ENCODE data around the gene PHRF1. TPM values are rescaled to one million over a fixed set of nuclear protein-coding genes. Genes with fewer than 3 reads are reported as not detected.

The PHRF1 gene
- total RNA-seq, 1 donor from 2014 or later, result 28.0 TPM

DNA sequence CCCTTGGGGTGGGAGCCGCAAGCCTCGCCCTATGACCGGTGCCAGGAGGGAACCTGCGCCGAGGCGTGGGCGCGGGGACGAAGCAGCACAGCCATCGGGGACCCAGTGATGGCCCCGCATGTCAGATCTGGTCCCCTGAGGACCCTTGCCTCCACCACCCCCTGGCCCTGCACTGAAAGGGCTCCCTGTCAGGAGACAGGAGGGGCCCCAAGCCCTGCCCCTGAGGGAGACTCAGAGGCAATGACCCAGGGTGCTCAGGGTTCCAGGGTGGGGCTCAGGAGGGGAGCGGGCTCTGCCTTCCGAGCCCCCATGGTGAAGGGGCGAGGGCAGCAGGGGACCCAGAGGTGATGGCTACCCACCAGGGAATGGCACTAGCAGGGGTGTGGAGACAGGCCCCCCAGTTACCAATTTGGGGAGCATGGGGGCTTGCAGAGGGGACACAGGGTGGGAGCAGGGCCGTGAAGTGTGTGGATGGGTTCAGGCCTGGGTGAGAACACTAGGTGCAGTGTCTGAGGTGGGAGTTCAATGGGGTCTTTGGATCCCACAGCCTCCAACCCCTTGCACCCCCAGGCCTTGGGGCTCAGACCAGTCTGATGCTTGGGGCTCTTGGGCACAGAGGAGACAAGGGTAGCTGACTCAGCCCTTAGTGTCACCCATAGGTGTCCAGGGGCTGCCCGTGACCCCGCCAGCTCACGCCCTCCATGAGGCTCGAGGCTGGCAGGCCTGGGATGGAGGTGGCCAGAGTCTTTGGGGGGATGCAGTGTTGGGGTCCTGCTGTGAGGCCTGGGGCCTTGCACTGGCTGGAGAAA, 38.4 kb upstream of the PHRF1 start:
- no peak for DNase-seq (ENCODE audit: low read depth, low spot score)

DNA sequence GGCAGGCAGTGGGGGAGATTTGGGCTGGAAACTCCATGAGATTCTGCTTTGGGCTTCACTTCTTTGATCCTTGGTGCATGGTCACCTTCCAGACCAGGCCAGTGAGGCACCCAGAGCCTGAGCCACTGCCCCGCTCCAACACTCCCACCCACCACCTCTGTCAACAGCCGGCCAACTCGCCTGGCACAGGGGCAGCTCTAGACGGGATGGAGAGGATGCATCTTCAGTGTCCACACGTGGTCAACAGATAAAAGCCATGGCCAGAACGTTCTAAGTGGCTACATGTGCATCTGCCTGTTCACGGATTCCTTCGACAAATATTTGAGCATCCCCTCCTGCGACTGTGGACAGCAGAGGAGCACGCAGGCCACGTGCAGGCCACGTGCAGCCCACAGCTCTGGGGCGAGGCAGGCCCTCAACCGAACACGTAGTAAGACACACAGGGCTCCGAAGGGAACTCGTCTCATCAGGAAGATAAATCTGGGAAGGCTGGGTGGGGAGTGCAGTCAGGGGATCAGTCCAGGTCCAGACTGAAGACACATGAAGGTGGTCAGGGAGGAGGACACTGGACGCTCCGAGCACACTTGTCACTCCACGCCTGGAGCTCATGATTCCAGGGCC, 37.7 kb upstream of the PHRF1 start:
- no peak for DNase-seq (ENCODE audit: low read depth, low spot score)

DNA sequence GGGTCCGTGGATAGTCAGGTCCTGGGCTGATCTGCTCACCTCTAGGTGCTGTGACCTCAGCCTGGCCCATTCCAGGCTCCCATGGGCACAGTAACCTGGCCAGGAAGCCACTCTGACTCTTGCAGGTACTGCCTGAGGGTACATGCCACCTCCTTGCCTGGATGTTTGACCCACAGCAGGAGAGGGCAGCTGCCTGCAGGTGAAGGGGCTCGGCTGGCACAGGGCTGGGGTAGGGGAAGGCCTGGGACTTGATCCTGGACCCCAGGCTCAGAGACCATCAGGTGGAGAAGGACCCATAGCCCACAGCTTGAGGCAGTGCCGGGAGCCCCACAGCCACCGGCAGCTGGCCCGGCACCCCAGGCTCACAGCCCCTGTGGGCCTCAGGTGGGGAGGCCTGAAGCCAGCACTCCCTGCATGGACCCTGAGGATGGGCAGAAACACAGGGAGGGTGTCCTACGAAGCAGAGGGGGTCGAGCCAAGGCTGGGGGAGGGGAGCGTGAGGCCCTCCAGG, 36.2 kb upstream of the PHRF1 start:
- DNase-seq (ENCODE audit: low read depth, low spot score), result no peak

DNA sequence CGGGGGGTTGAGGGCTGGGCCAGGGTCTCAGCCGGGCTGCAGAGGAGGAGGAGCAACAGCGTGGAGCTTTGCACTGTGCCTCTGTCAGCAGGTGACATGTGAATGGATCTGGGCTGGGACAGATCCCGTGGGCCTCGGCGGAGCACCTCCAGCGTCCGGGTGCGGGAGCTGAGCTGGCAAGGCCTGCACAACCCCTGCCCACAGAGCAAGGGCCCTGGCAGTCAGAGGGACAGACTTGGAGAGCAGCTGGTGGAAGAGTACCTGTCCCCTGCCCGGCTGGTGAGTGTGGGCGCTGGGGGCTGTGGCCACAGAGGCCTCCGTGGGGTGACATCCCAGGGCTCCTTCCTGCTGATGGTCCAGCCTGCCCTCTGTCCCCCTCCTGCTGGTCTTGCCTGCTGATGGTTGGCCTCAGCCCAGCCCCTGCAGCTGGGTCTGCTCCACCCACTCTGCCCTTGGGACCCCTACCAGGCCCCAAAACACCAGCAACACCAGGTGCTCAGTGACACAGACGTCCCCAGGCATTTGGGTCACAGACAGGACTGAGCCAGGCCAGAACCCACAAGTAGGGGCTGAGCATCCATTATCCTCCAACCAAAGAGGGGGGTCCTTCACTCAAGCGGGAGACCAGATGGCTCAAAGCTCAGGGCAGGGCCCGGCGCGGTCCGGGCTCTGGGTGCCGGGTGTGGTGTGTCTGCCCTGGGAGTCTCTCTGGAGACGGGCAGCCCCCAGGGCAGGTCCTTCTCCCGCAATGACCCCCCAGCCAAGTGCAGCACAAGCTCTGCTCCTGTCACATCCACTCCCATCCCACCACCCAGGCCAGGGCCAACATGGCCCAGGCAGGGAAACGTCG, 35.5 kb upstream of the PHRF1 start:
- no peak for DNase-seq (ENCODE audit: low read depth, low spot score)

DNA sequence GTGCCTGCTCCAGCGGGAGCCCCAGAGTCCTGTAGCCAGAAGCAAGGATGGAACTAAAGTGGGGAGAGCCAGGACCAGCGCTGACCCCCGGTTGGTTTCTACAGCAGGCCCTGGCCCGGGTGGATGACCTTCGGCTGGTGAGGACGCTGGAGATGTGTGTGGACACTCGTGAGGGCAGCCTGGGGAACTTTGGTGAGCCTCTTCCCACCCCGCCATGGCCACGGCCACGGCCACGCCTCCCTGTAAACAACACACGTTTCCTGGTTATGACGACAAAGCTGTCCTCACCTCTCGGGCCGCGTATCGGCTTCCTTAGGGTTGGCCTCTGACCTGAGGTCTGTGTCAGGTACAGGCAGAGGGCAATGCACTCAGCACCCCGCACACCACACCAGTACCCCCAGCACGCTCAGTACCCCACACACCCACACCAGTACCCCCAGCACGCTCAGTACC, 34.8 kb upstream of the PHRF1 start:
- DNase-seq (ENCODE audit: low read depth, low spot score), result no peak

DNA sequence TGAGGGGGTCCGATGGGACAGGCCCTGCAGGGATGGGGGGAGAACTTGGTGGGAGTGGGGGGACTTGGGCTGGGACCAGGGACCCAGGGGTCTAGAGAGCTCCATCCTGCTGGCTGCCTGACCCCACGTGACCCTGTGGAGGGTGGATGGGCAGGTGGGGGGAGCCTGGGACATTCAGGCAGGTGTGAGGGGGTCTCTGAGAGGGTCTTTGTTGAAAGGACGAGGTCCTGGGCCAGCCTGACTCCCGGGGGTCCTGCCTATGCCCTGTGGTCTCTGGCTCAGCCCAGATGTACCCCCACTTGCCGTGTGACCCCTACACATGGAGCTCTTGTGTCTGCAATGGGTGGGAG, 31.5 kb upstream of the PHRF1 start:
- no peak for DNase-seq (ENCODE audit: low read depth, low spot score)

DNA sequence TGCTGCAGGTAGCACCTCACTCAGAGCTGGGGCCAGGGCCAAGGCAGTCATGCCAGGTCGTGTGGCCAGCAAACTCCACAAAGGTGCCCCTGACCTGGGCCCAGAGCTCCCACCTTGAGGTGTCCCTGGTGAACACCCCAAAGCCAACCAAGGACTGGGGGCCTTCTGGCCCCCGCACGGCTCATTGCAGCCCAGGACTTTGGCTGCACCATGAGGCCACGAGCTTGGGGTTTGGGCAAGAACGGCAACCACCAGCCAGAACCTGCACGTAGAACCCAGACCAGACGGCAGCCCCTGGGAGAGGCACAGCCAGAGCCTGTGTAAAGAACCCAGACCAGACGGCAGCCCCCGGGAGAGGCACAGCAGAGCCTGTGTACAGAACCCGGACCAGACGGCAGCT, 31.1 kb upstream of the PHRF1 start:
- DNase-seq (ENCODE audit: low read depth, low spot score), result no peak

DNA sequence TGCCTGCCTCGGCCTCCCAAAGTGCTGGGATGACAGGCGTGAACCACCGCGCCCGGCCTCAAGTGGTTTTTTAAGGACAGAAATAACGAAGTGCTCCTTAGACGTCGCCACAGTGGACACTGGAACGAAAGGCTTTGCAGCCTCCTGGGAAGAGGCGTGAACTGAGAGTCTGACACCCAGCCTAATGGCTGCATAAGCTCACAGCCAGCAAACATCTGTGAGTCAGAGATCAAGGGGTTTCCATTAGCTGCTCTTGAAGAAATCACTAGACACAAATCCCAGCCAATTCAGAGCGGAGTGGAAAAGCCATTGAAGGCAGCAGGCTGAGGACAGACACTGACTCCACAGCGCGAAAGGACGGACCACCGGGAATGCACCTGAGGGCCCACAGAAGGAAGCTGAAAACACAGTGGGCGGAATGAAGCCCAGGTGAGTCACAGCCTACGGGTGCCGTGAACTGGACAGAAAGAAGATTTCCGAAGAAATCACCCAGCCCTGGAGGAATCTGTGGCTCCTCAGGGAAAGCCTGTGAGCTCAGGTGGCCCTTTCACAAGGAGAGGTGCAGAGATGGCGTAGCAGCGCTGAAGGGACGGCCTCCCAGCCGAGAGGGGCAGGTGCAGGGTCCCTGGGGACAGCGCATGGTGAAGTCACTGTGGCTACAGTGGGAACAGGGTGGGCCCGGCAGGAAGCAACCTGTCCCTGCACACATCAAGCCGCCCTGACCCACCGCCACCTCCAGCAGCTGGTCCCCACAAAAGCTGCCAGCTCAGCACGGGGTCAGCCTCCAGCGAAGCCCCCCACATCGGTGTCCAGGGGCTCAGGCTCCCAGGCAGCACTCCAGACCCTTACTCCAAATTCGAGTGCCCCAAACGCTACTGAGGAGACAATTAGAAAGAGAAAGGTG, 27.3 kb upstream of the PHRF1 start:
- no peak for DNase-seq (ENCODE audit: low read depth, low spot score)

DNA sequence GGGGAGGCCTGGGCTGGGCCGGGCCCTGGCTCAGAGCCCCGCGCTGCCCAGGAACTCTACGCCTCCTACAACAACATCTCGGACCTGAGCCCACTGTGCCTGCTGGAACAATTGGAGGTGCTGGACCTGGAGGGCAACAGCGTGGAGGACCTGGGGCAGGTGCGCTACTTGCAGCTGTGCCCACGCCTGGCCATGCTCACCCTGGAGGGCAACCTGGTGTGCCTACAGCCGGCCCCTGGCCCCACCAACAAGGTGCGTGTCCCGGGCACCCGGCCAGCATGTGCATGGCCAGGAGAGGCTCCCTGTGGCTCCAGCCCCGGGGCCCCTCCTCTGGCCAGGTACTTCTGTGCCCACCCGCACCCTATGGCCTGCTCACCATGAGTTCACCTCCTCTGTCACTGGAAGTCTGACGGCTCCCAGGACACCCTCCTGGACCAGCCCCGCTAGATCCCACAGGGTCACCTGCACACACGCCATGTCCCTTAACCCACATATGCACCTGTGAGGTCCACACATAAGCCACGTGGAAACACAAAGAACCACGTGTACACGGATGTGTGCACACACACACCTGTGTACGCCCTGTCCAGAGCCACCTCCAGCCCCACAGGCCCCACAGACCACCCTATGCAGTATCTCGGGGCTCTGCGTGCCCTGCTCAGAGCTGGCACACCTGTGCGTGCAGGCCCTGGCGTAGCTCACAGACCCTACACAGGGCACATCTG, 26.1 kb upstream of the PHRF1 start:
- no peak for DNase-seq (ENCODE audit: low read depth, low spot score)

DNA sequence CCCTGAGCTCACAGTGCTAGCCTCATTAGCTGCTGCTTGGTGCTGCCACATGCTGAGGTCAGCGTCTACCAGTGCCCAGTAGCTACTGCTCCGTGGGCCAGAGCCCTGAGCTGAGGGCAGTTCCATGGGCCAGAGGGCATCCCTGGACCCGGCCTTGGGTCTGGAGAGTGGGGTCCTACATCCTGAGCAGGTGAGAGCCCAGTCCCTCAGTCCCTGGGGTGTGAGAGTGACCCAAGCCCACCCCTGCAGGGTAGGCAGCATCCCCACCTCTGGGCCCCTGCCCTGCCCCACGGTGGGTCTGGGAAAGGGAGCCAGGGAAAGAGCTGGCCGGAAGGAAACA, 25.6 kb upstream of the PHRF1 start:
- no peak for DNase-seq (ENCODE audit: low read depth, low spot score)

DNA sequence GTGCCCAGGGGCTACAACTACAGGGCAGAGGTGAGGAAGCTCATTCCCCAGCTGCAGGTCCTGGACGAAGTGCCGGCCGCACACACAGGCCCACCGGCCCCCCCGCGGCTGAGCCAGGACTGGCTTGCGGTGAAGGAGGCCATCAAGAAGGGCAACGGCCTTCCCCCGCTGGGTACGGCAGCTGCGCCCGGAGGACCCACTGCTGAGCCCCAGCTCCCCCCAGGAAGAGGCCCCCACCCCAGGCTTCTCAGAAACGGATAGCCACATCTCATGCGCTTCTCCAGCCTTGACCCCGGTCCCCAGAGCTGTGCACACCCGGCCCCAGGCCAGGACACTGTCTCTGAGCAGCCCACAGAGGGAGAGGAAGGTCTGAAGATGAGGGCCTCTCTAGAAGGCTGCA, 25.1 kb upstream of the PHRF1 start:
- DNase-seq (ENCODE audit: low read depth, low spot score), result no peak

DNA sequence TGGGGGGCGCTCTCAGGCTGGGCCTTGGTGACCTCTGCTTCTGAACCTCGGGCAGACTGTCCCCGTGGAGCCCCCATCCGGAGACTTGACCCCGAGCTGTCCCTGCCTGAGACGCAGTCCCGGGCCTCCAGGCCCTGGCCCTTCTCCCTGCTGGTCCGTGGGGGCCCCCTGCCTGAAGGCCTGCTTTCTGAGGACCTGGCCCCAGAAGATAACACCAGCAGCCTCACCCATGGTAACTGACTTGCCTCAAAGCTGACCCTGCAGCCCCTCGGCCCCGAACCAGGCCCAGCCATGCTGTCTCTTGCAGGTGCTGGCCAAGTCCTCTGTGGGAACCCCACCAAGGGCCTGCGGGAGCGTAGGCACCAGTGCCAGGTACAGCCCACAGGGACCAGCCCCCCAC, 24.7 kb upstream of the PHRF1 start:
- no peak for DNase-seq (ENCODE audit: low read depth, low spot score)

DNA sequence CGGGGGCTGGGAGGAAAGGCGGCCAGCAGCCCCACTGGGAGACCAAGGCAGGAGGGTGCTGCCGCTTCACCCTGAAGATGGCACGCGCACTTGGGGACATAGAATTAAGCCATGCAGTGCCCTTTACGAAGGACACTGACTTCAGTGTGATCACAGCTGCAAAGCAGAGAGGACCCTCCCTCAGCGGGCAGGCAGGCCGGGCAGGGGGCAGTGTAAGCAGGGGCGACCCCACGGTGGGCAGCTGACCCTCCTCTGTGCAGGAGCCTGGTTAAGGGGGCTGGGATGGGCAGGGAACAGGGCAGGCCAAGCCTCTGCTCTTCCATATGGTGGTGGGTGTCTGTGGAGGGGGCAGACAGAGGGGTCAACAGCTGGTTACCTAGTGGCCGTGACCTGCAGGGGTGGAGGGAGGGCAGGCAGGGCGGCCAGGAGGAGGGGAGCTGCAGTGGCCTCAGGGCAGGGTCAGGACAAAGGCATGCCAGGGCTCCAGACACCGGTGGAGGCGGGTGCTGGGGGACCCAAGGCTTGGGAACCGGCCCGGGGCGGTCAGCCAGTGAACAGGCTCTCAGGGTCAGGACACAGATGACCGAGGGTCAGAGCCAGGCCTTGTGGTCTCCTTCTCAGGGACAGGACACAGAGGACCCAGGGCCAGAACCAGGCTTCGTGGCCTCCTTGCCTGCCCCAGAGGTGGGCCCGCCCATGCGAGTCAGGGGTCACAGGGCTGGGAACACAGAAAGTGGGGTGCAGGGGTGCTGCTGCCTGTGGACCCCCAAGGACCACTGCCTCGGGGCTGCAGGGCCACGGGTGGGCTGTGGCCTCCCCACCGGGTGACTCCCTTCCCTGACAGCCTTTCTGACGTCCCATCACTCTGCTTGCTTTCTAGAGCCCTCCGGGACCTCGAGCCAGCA, 22.9 kb upstream of the PHRF1 start:
- no peak for DNase-seq (ENCODE audit: low read depth, low spot score)

DNA sequence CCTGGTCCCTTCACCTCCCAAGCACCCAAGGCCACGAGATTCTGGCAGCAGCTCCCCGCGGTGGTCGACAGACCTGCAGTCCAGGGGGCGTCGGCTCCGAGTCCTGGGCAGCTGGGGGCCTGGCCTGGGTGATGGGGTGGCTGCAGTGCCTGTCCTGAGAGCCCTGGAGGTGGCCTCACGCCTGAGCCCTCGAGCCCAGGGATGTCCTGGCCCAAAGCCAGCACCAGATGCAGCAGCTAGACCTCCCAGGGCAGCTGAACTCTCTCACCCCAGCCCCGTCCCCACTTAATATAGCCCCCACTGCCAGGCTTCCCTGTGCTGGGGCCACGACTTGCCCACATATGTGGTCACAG, 22.3 kb upstream of the PHRF1 start:
- DNase-seq (ENCODE audit: low read depth, low spot score), result no peak

DNA sequence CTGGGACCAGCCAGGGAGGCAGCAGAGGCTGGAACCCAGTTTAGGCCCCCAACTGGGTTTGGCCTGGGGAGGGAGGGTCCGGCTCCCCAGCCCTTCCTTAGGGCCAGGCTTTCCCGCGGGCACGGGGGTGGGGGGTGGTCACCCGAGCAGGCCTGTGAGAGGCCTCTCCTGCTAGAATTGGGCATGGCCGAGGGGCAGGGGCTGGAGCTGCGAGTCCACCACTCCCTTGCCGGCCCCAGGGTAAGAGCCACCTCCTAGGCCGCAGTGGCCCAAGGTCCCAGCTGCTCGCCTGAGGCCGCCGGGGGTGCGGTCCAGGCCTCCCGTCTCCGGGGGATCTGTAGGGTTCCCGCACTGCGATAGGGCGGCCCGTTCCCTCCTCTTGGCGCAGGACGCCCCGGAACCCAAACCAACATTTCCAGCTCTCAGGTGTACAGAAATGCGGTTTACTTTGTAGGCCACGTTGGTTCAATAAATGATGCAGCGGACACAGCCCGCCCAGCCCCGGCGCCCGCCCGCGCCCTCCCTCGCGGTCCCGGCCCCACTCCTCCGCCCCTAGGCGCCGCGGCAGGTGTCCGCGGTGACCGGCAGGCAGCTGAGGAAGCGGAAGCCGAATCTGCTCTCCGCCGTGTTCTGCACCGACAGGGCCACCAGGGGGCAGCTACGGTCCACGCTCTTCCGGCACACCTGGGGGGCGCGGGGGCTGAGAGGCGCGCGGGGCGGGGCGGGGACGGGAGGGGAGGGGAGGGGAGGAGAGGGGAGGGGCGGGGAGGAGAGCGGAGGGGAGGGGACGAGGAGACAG, 21.6 kb upstream of the PHRF1 start:
- no peak for DNase-seq (ENCODE audit: low read depth, low spot score)

DNA sequence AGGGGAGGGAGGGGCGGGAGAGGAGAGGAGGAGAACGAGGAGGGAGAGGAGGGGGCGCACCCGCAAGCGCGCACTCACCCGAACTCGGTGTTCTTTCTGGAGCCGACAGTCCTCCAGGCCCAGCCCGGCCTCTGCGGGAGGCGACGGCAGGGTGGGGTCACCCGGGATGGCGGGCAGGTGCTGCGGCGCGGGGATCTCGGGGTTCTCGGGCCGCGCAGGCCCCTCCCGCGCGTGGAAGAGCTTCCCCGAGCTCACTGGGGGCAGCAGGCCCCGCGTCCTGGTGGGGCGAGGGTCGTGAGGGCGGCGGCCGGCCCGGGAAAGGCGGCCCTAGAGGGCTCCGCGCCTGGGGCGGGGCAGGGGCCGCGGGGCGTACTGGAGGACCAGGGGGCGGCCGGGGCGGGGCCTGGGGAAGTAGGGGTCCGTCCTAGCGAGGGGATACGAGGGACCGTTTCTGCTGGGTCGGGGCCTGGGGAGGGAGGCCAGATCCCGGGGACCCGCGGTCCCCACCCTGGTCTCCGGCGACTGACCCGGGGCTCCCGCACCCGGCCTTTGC, 21.0 kb upstream of the PHRF1 start:
- no peak for DNase-seq (ENCODE audit: low read depth, low spot score)

DNA sequence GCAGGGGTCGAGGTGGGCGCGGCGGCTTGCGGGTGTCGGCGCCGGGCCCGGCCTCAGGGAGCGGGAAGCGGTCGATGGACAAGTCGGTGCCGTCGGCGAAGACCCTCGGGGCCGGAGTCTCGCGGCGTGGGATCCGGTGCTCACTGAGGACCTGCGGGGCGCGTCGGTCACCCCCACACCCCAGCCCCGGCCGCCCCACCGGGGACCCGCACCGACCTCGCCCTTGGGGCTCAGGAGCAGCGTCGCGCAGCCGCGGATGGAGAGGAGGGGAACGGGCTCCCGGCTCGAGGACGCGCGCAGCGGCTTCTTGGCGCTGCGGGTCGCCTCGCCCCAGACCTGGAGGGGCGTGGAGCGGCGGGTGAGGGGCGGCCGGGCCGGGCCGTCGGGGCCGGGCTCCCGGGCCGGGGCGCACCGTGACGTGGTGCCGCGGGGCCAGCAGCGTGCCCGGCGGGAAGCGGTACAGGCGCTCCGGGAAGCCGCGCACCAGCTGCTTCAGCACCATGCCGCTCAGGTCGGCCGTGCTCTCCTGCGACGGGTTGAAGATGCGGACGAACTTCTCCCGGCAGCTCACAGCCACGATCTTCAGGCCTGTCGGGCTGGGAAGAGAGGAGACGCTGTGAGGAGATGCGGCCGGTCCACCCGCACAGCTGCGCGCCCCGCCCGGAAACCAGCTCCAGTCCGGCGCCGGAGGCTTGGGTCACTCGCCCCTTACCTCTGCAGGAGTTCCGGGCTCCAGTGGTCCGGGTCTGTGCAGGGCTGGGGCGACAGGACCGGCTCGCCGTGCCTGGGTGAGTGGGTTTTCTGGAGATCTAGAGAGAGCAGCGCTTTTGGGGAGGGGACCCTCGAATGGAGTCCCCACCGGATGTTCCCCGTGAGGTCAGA, 20.2 kb upstream of the PHRF1 start:
- DNase-seq (ENCODE audit: low read depth, low spot score), result no peak
